Keratinocyte (primary cell): Measurements from ENCODE around the gene TEKT5. TPM values are rescaled to one million over a fixed set of nuclear protein-coding genes. Genes with fewer than 3 reads are reported as not detected.

Source experiments
- DNase-seq: peaks from one replicate; pipeline ENCODE4 v3.0.0-alpha.2; 2011; ENCODE audit warnings: low read depth, missing footprints, low spot score
- FAIRE-seq: peaks from 2 replicates; lab custom pipeline; 2011; peaks lifted over from hg19 to GRCh38; lab: Jason Lieb, UNC
- H2AFZ ChIP-seq: 2 replicates; pipeline ENCODE4 v1.6.0; 2012; ENCODE audit warnings: low read length, control low read depth, inconsistent platforms; ENCODE audit not compliant: control insufficient read depth
- H3K27ac ChIP-seq: 2 replicates; pipeline ENCODE4 v1.5.1; 2011; ENCODE audit warnings: low read length; ENCODE audit not compliant: control insufficient read depth, insufficient read depth
- H3K27me3 ChIP-seq: 3 replicates; pipeline ENCODE4 v1.6.0; 2011; ENCODE audit warnings: low read length; ENCODE audit not compliant: control insufficient read depth, insufficient read depth; ENCODE audit errors: extremely low read depth
- H3K36me3 ChIP-seq, 2 experiments: 2 replicates in 1 of 2; 3 replicates in 1 of 2; pipeline ENCODE4 v1.5.1; 2011; ENCODE audit warnings: low read length in 2 of 2, mild to moderate bottlenecking in 1 of 2; ENCODE audit not compliant: control insufficient read depth in 2 of 2, insufficient read depth in 2 of 2; ENCODE audit errors: extremely low read depth in 1 of 2
- H3K4me1 ChIP-seq: 3 replicates; pipeline ENCODE4 v1.5.1; 2011; ENCODE audit warnings: low read length; ENCODE audit not compliant: control insufficient read depth, insufficient read depth; ENCODE audit errors: extremely low read depth
- H3K4me2 ChIP-seq: 3 replicates; pipeline ENCODE4 v1.6.0; 2011; ENCODE audit warnings: low read depth, low read length; ENCODE audit not compliant: control insufficient read depth, insufficient read depth; ENCODE audit errors: extremely low read depth
- H3K4me3 ChIP-seq, 3 experiments: fragments of 200-600 bp in 1 of 3; sonication (generic) in 1 of 3; 2 replicates in 2 of 3; 3 replicates in 1 of 3; pipeline ENCODE4 v1.5.1; 2011 to 2016; ENCODE audit warnings: low read length in 3 of 3, mild to moderate bottlenecking in 3 of 3, control low read depth in 2 of 3, inconsistent platforms in 1 of 3, low read depth in 1 of 3, mixed read lengths in 1 of 3, mixed run types in 1 of 3, moderate library complexity in 1 of 3; ENCODE audit not compliant: control insufficient read depth in 2 of 3, insufficient read depth in 2 of 3; ENCODE audit errors: extremely low read depth in 1 of 3
- H3K79me2 ChIP-seq: 2 replicates; pipeline ENCODE4 v1.6.0; 2012; ENCODE audit warnings: low read length; ENCODE audit not compliant: control insufficient read depth, insufficient read depth
- H3K9ac ChIP-seq: 3 replicates; pipeline ENCODE4 v1.6.0; 2011; ENCODE audit warnings: low read length; ENCODE audit not compliant: control insufficient read depth, insufficient read depth; ENCODE audit errors: extremely low read depth
- H3K9me1 ChIP-seq: 3 replicates; pipeline ENCODE4 v1.6.0; 2011; ENCODE audit warnings: low read length; ENCODE audit not compliant: control insufficient read depth, insufficient read depth; ENCODE audit errors: extremely low read depth
- H3K9me3 ChIP-seq: 2 replicates; pipeline ENCODE4 v1.5.1; 2012; ENCODE audit warnings: low read depth, low read length; ENCODE audit not compliant: control insufficient read depth
- H4K20me1 ChIP-seq: 3 replicates; pipeline ENCODE4 v1.6.0; 2011; ENCODE audit warnings: low read length; ENCODE audit not compliant: control insufficient read depth, insufficient read depth; ENCODE audit errors: extremely low read depth
- EZH2 ChIP-seq: IDR thresholded peaks from one replicate; pipeline ENCODE4 v1.6.1; 2012; ENCODE audit warnings: inconsistent platforms, mild to moderate bottlenecking, low read length, moderate library complexity
- dilution Hi-C: fragments of 300-500 bp; cut with MboI; formaldehyde crosslinking; loops from one replicate; pipeline ENCODE4 v1.7.0; 2020; ENCODE audit warnings: low sequenced_read_pairs; ENCODE audit not compliant: extremely low pct_ligation_motif_present
- polyA plus RNA-seq, 5 experiments: library from polyadenylated mRNA; depleted of rRNA in 3 of 5; stranded (reverse) in 3 of 5; stranded (forward) in 1 of 5; unstranded in 1 of 5; fragments of >200 nt; gene quantifications; 1 replicate in 1 of 5; 2 replicates in 3 of 5; 3 replicates in 1 of 5; pipeline versions ENCODE4 v1.2.1 to v1.2.3, GENCODE V29; 2011 to 2012; ENCODE audit warnings: missing spikeins in 2 of 5, low read depth in 1 of 5, low replicate concordance in 1 of 5
- TF ChIP-seq, protein P1 (sequence below), 3 experiments: IDR thresholded peaks in 1 of 3; conservative IDR thresholded peaks in 1 of 3; optimal IDR thresholded peaks in 1 of 3; 2 replicates in 2 of 3; 3 replicates in 1 of 3; pipeline versions ENCODE3 to v1.5.1; 2011; ENCODE audit warnings: low read length in 3 of 3, mild to moderate bottlenecking in 3 of 3, moderate library complexity in 2 of 3, control low read depth in 1 of 3, inconsistent platforms in 1 of 3; ENCODE audit not compliant: insufficient read depth in 2 of 3; ENCODE audit errors: extremely low read depth in 1 of 3

Gene TEKT5
- polyA plus RNA-seq, 1 donor (not counting 4 experiments of a cell fraction or from before 2014, with no cell fraction given): not detected

DNA sequence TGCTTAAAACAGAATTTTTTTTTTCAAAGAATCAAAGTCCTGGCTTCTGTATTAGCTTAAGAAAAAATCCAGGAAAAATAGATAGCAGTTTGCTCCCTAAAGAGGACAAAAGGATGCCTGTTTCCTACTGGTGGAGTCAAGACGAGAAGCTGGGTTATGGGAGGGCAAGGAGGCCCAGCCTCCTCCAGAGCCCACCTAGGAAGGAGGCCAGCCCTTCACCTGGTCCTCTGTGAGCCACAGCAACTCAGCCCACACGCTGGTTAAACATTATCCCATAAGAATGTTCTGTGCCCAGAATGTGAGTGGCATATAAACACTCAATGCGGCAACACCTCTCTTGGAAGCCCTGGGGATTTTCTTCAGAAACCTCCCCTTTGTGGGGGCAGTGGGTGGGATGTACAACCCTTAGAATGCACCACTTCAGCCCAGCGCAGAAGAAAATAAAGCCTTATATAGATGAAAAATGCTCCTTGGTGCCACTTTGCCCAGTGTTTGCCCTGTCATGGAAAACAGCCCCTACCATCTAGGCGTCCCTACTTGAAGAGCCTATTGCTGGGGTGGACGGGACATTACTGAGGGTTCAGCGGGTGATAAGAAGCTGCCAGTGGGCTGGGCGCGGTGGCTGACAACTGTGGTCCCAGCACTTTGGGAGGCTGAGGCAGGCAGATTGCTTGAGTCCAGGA, 48.0 kb downstream of the TEKT5 start:
- dilution Hi-C loops: no loop called here

DNA sequence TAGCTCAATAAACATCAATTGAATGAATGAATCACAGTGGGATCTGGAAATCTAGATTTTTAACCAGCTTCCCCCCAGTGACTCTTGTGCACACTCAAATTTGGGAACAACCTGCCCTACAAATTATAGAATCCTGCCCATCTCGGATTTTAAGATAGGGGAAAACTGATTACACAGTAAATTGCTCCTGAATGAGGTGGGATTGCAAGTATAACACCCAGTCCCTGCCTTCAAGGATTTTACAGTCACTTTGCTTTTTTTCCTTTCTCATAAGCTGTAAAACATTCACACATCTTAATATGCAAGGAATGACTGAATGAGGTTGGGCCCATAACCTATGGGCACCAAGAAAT, 48.5 kb downstream of the TEKT5 start:
- Histone ChIP-seq H3K4me3 (no peak overlapping the region), H3K9ac (no peak overlapping the region), H3K4me1 (no peaks in the 10 kb centered on the region), H3K27me3 (no peaks in the 10 kb centered on the region), H3K9me1 (no peaks in the 10 kb centered on the region), H4K20me1 (no peaks in the 10 kb centered on the region), H3K9me3 (no peaks in the 10 kb centered on the region), H3K4me2 (no peak overlapping the region), H3K36me3 (no peaks in the 10 kb centered on the region), H2AFZ (no peak overlapping the region), H3K79me2 (no peaks in the 10 kb centered on the region), H3K27ac (no peak overlapping the region)
- dilution Hi-C loops: no loop called here
- no peak for TF ChIP-seq EZH2
- TF ChIP-seq, protein P1, sequence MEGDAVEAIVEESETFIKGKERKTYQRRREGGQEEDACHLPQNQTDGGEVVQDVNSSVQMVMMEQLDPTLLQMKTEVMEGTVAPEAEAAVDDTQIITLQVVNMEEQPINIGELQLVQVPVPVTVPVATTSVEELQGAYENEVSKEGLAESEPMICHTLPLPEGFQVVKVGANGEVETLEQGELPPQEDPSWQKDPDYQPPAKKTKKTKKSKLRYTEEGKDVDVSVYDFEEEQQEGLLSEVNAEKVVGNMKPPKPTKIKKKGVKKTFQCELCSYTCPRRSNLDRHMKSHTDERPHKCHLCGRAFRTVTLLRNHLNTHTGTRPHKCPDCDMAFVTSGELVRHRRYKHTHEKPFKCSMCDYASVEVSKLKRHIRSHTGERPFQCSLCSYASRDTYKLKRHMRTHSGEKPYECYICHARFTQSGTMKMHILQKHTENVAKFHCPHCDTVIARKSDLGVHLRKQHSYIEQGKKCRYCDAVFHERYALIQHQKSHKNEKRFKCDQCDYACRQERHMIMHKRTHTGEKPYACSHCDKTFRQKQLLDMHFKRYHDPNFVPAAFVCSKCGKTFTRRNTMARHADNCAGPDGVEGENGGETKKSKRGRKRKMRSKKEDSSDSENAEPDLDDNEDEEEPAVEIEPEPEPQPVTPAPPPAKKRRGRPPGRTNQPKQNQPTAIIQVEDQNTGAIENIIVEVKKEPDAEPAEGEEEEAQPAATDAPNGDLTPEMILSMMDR (optimal IDR thresholded peaks at IDR 0.05 in 1 of 3, IDR thresholded peaks at IDR 0.05 in 1 of 3, conservative IDR thresholded peaks at IDR 0.05 in 1 of 3; ENCODE audit: extremely low read depth in 1 of 3, insufficient read depth in 2 of 3, low read length in 3 of 3): no peak
- FAIRE-seq: no peak
- no peak for DNase-seq

More for the DNA sequence above, 48.0 kb downstream of the TEKT5 start:
- Histone ChIP-seq H3K9me1 (no peaks in the 10 kb centered on the region), H3K4me2 (no peak overlapping the region), H3K4me1 (no peaks in the 10 kb centered on the region), H3K4me3 (no peak overlapping the region), H3K27ac (no peak overlapping the region), H3K9me3 (no peaks in the 10 kb centered on the region), H3K36me3 (no peaks in the 10 kb centered on the region), H4K20me1 (no peaks in the 10 kb centered on the region), H2AFZ (no peak overlapping the region), H3K9ac (no peak overlapping the region), H3K79me2 (no peaks in the 10 kb centered on the region), H3K27me3 (no peaks in the 10 kb centered on the region)
- DNase-seq (no peak), FAIRE-seq (no peak)
- TF ChIP-seq, protein P1 (optimal IDR thresholded peaks at IDR 0.05 in 1 of 3, IDR thresholded peaks at IDR 0.05 in 1 of 3, conservative IDR thresholded peaks at IDR 0.05 in 1 of 3; ENCODE audit: extremely low read depth in 1 of 3, insufficient read depth in 2 of 3, low read length in 3 of 3): no peak
- no peak for TF ChIP-seq EZH2
